ENCODE data around the gene LYZL6.

LYZL6 gene

DNA sequence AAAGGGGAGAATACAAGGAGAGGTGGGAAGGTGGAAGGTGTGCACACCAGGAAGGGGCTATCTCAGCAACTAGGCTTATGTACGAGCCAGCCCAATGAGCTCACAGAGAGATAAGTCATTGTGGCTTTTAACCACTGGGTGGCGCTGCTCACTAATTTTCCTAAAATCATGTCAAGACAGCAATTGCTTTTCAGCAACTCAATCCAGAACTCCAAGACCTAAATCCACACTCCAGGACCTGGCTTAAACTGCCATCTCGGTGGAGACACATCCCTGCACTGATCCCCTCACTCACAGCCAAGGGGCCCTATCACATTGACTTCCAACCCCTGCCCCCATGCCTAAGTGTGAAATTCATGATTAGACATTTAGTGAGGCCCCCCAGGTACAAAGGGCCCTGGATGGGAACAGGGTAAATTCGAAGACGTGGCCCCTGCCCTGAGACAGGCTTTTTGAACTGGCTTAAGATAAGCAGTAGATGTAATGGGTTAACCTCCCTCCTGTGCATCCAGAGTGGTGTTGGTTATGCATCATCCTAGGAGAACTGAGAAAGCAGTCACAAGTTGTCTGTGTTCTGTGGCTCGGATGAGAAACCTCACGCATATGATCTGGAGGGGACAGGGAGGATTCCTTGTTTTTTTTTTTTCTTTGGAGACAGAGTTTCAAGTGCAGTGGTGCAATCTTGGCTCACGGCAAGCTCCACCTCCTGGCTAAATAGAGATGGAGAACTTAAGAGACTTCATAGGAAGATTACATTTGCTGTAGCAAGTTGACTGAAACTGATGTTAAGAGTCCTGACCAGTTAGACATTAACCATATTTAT is 26.3 kb upstream of the LYZL6 start:
- TF ChIP-seq SUZ12 (IDR thresholded peaks at IDR 0.05; ENCODE audit: extremely low read depth, insufficient read depth, insufficient read length) (no peak), YY1 (IDR thresholded peaks at IDR 0.05; ENCODE audit: insufficient read depth, insufficient read length) (no peak), ZNF274 (IDR thresholded peaks at IDR 0.05; ENCODE audit: low read depth, low read length) (no peak)
- Histone ChIP-seq H3K27me3 (ENCODE audit: insufficient read depth, insufficient read length) (no peaks in the 10 kb centered on the region), H3K4me3 (ENCODE audit: insufficient read length, low read depth) (no peak overlapping the region), H3K9ac (ENCODE audit: insufficient read length, low read depth) (no peak overlapping the region), H3K4me1 (ENCODE audit: insufficient read depth, insufficient read length) (no peaks in the 10 kb centered on the region), H3K36me3 (ENCODE audit: insufficient read depth, insufficient read length, low read length) (no peaks in the 10 kb centered on the region), H3K9me3 (ENCODE audit: insufficient read depth, low read length) (no peaks in the 10 kb centered on the region)
- DNase-seq (ENCODE audit: low read depth, low spot score): peak; percentile 72

DNA sequence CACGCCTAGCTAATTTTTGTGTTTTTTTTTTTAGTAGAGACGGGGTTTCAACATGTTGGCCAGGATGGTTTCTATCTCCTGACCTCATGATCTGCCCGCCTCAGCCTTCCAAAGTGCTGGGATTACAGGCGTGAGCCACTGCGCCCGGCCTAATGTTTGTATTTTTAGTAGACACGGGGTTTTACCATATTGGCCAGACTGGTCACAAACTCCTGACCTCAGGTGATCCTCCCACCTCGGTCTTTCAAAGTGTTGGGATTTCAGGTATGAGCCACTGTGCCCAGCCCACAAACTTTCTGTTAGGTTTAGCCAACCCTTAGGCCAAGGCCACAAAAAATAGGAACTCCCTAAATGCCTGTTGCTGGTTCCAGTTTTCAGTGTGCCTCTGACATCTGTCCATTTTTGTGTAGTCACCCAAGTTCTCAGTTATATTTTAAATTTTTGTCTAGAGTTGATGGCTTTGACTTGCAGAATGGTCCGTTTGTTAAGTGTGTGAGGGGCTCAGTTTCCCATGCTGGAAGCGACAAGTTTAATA is 25.1 kb upstream of the LYZL6 start:
- Histone ChIP-seq H3K9me3 (ENCODE audit: insufficient read depth, low read length) (no peaks in the 10 kb centered on the region), H3K27me3 (ENCODE audit: insufficient read depth, insufficient read length) (no peaks in the 10 kb centered on the region), H3K9ac (ENCODE audit: insufficient read length, low read depth) (no peak overlapping the region), H3K36me3 (ENCODE audit: insufficient read depth, insufficient read length, low read length) (no peaks in the 10 kb centered on the region), H3K4me1 (ENCODE audit: insufficient read depth, insufficient read length) (no peaks in the 10 kb centered on the region), H3K4me3 (ENCODE audit: insufficient read length, low read depth) (no peak overlapping the region)
- TF ChIP-seq SUZ12 (IDR thresholded peaks at IDR 0.05; ENCODE audit: extremely low read depth, insufficient read depth, insufficient read length) (no peak), YY1 (IDR thresholded peaks at IDR 0.05; ENCODE audit: insufficient read depth, insufficient read length) (no peak), ZNF274 (IDR thresholded peaks at IDR 0.05; ENCODE audit: low read depth, low read length) (no peak)
- no peak for DNase-seq (ENCODE audit: low read depth, low spot score)

DNA sequence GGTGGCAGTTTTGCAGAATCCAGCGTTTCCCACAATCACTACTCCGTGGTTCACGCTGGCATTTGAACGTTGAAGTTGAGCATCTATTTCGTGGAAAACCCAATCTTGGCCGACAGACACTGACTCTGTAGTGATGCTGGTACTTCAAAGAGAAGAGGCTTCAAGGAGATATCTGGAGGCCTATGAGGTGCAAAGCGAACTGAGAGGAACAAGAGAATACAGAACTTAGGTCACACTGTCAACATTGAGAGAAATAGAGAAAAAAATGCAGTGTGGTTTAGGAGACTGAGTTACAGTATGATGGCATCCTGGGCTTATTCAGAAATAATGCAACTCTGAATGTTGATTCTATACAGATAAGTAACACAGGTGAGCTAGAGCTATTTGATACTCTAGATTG is 21.8 kb upstream of the LYZL6 start:
- Histone ChIP-seq H3K27me3 (ENCODE audit: insufficient read depth, insufficient read length) (no peaks in the 10 kb centered on the region), H3K4me3 (ENCODE audit: insufficient read length, low read depth) (no peak overlapping the region), H3K9me3 (ENCODE audit: insufficient read depth, low read length) (no peaks in the 10 kb centered on the region), H3K9ac (ENCODE audit: insufficient read length, low read depth) (no peak overlapping the region), H3K4me1 (ENCODE audit: insufficient read depth, insufficient read length) (no peaks in the 10 kb centered on the region), H3K36me3 (ENCODE audit: insufficient read depth, insufficient read length, low read length) (no peaks in the 10 kb centered on the region)
- TF ChIP-seq YY1 (IDR thresholded peaks at IDR 0.05; ENCODE audit: insufficient read depth, insufficient read length) (no peak), SUZ12 (IDR thresholded peaks at IDR 0.05; ENCODE audit: extremely low read depth, insufficient read depth, insufficient read length) (no peak), ZNF274 (IDR thresholded peaks at IDR 0.05; ENCODE audit: low read depth, low read length) (no peak)
- DNase-seq (ENCODE audit: low read depth, low spot score): no peak

DNA sequence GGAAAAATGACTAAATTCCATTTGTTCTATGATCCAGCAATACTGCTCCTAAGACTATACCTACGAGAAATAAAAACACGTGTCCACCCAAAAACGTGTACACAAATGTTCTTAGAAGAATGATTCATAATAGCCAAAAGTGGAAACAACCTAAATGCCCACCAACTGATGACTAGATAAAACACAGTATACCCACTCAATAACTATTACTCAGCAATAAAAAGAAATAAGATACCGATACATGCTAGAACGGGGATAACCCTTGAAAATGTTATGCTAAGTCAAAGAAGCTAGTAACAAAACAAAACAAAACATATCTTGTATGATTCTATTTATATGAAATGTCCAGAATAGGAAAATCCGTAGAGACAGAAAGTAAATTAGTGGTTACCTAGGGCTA is 20.1 kb upstream of the LYZL6 start:
- Histone ChIP-seq H3K36me3 (ENCODE audit: insufficient read depth, insufficient read length, low read length) (no peaks in the 10 kb centered on the region), H3K4me3 (ENCODE audit: insufficient read length, low read depth) (no peak overlapping the region), H3K9ac (ENCODE audit: insufficient read length, low read depth) (no peak overlapping the region), H3K27me3 (ENCODE audit: insufficient read depth, insufficient read length) (no peaks in the 10 kb centered on the region), H3K4me1 (ENCODE audit: insufficient read depth, insufficient read length) (no peaks in the 10 kb centered on the region), H3K9me3 (ENCODE audit: insufficient read depth, low read length) (no peaks in the 10 kb centered on the region)
- DNase-seq (ENCODE audit: low read depth, low spot score): no peak
- TF ChIP-seq ZNF274 (IDR thresholded peaks at IDR 0.05; ENCODE audit: low read depth, low read length) (no peak), SUZ12 (IDR thresholded peaks at IDR 0.05; ENCODE audit: extremely low read depth, insufficient read depth, insufficient read length) (no peak), YY1 (IDR thresholded peaks at IDR 0.05; ENCODE audit: insufficient read depth, insufficient read length) (no peak)

DNA sequence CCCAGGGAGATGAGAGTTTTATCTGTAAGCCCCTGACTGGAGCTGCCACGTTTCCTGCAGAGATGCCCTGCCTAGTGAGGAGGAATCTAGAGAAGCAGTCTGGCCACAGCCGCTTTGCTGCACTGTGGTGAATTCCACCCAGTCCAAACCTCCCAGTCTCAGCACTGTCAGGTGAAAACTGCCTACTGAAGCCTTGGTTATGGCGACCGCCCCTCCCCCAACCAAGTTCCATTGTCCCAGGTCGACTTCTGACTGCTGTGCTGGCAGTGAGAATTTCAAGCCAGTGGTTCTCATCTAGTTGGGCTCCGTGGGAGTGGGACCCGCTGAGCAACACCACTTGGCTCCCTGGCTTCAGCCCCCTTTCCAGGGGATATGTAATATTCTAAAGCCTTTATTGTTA is 10.2 kb upstream of the LYZL6 start:
- no peaks in the 10 kb centered on the region for H3K36me3 ChIP-seq (ENCODE audit: insufficient read depth, insufficient read length, low read length)
- no peaks in the 10 kb centered on the region for H3K9me3 ChIP-seq (ENCODE audit: insufficient read depth, low read length)
- TF ChIP-seq ZNF274 (IDR thresholded peaks at IDR 0.05; ENCODE audit: low read depth, low read length) (no peak), SUZ12 (IDR thresholded peaks at IDR 0.05; ENCODE audit: extremely low read depth, insufficient read depth, insufficient read length) (no peak), YY1 (IDR thresholded peaks at IDR 0.05; ENCODE audit: insufficient read depth, insufficient read length) (no peak)
- H3K27me3 ChIP-seq (ENCODE audit: insufficient read depth, insufficient read length): no peaks in the 10 kb centered on the region
- no peak overlapping the region for H3K4me3 ChIP-seq (ENCODE audit: insufficient read length, low read depth)
- H3K4me1 ChIP-seq (ENCODE audit: insufficient read depth, insufficient read length): no peaks in the 10 kb centered on the region
- no peak overlapping the region for H3K9ac ChIP-seq (ENCODE audit: insufficient read length, low read depth)
- DNase-seq (ENCODE audit: low read depth, low spot score): no peak

DNA sequence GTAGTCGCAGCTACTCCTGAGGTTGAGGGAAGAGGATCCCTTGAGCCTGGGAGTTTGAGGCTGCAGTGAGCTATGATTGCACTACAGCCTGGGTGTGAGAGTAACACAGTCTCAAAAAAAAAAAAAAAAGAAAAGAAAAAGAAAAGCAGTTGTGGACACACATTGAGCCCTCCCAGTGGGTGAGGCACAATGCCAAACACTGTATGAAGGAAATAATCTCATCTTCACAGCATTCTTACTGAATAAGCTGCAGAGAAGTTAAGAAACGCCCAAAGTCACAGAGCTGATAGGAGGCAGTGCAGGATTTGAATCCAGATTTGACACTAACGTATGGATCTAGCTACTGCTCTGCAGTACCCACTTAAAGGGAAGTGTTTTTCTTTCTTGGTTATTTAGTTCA is 5.9 kb upstream of the LYZL6 start:
- Histone ChIP-seq H3K27me3 (ENCODE audit: insufficient read depth, insufficient read length) (no peaks in the 10 kb centered on the region), H3K9me3 (ENCODE audit: insufficient read depth, low read length) (no peaks in the 10 kb centered on the region), H3K4me1 (ENCODE audit: insufficient read depth, insufficient read length) (no peaks in the 10 kb centered on the region), H3K36me3 (ENCODE audit: insufficient read depth, insufficient read length, low read length) (no peaks in the 10 kb centered on the region), H3K4me3 (ENCODE audit: insufficient read length, low read depth) (no peak overlapping the region), H3K9ac (ENCODE audit: insufficient read length, low read depth) (no peak overlapping the region)
- DNase-seq (ENCODE audit: low read depth, low spot score): no peak
- TF ChIP-seq YY1 (IDR thresholded peaks at IDR 0.05; ENCODE audit: insufficient read depth, insufficient read length) (no peak), ZNF274 (IDR thresholded peaks at IDR 0.05; ENCODE audit: low read depth, low read length) (no peak)

DNA sequence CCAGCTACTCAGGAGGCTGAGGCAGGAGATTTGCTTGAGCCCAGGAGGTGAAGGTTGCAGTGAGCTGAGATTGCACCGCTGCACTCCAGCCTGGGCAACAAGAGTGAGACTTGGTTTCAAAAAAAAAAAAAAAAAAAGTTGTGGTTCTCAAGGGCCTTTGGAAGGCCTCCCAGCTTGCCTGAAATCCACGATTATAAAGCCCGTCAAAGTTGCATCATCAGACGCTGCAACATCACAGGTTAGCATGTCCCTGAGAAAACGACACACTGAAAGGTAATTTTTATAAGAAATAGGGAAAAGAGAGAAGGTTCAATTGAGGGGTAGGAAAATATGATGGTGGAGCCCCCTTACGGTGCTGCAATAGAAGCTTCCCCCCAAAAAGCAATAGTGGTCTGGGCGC is 4.6 kb upstream of the LYZL6 start:
- no peaks in the 10 kb centered on the region for H3K36me3 ChIP-seq (ENCODE audit: insufficient read depth, insufficient read length, low read length)
- DNase-seq (ENCODE audit: low read depth, low spot score): no peak
- no peaks in the 10 kb centered on the region for H3K27me3 ChIP-seq (ENCODE audit: insufficient read depth, insufficient read length)
- no peaks in the 10 kb centered on the region for H3K9me3 ChIP-seq (ENCODE audit: insufficient read depth, low read length)
- TF ChIP-seq YY1 (IDR thresholded peaks at IDR 0.05; ENCODE audit: insufficient read depth, insufficient read length) (no peak), SUZ12 (IDR thresholded peaks at IDR 0.05; ENCODE audit: extremely low read depth, insufficient read depth, insufficient read length) (no peak), ZNF274 (IDR thresholded peaks at IDR 0.05; ENCODE audit: low read depth, low read length) (no peak)
- no peak overlapping the region for H3K4me3 ChIP-seq (ENCODE audit: insufficient read length, low read depth)
- no peak overlapping the region for H3K9ac ChIP-seq (ENCODE audit: insufficient read length, low read depth)
- no peaks in the 10 kb centered on the region for H3K4me1 ChIP-seq (ENCODE audit: insufficient read depth, insufficient read length)

All from NT2/D1 (cell line).